Measurements from ENCODE around the gene NR1D2.
A peak's percentile ranks its signal among the peaks of the same experiment; 100 is the strongest.

The NR1D2 gene

GRCh38 chr3:23932571-23932970 lies 12.5 kb upstream of the NR1D2 start:
- DNase-seq = no peak

- no peak for DNase-seq
Observed at GRCh38 chr3:23934253-23934652, 10.8 kb upstream of the NR1D2 start.

GRCh38 chr3:23937296-23937695 lies 7.8 kb upstream of the NR1D2 start:
- no peak for DNase-seq

- DNase-seq = no peak
Observed at GRCh38 chr3:23938688-23939087, 6.4 kb upstream of the NR1D2 start.

- DNase-seq = no peak
Observed at GRCh38 chr3:23940775-23941174, 4.3 kb upstream of the NR1D2 start.

- DNase-seq = no peak
Observed at GRCh38 chr3:23941440-23941839, 3.6 kb upstream of the NR1D2 start.

- DNase-seq = no peak
Observed at GRCh38 chr3:23942546-23942945, 2.5 kb upstream of the NR1D2 start.

- no peak for DNase-seq
Observed at GRCh38 chr3:23944007-23944783, 891 bp upstream of the NR1D2 start.

- no peak for DNase-seq
Observed at GRCh38 chr3:23945663-23945912, 502 bp downstream of the NR1D2 start.

- peak; percentile 81 for DNase-seq
Observed at GRCh38 chr3:23945913-23946687, 1.0 kb downstream of the NR1D2 start.

GRCh38 chr3:23948761-23949160 lies 3.7 kb downstream of the NR1D2 start:
- no peak for DNase-seq

- no peak for DNase-seq
Observed at GRCh38 chr3:23949784-23950183, 4.7 kb downstream of the NR1D2 start.

- DNase-seq = no peak
Observed at GRCh38 chr3:23950293-23950692, 5.2 kb downstream of the NR1D2 start.

- DNase-seq = no peak
Observed at GRCh38 chr3:23952646-23953045, 7.6 kb downstream of the NR1D2 start.

GRCh38 chr3:23953523-23953922 lies 8.4 kb downstream of the NR1D2 start:
- no peak for DNase-seq

GRCh38 chr3:23954144-23954543 lies 9.1 kb downstream of the NR1D2 start:
- no peak for DNase-seq

GRCh38 chr3:23956701-23957100 lies 11.6 kb downstream of the NR1D2 start:
- no peak for DNase-seq

- no peak for DNase-seq
Observed at GRCh38 chr3:23959135-23959900, 14.2 kb downstream of the NR1D2 start.

- peak; percentile 63 for DNase-seq
Observed at GRCh38 chr3:23960649-23961048, 15.6 kb downstream of the NR1D2 start.

- peak; percentile 55 for DNase-seq
Observed at GRCh38 chr3:23961066-23961465, 16.0 kb downstream of the NR1D2 start.

GRCh38 chr3:23961913-23962312 lies 16.8 kb downstream of the NR1D2 start:
- no peak for DNase-seq

GRCh38 chr3:23964537-23965235 lies 19.6 kb downstream of the NR1D2 start:
- DNase-seq = no peak

- DNase-seq = no peak
Observed at GRCh38 chr3:23966328-23966727, 21.2 kb downstream of the NR1D2 start.

Data from NCI-H1105 treated with DMSO at 0.1 percent for 48 hours (cell line).